Hepatocyte (in vitro differentiated cells): Measurements from ENCODE around the gene GRID2. TPM values are rescaled to one million over a fixed set of nuclear protein-coding genes. Genes with fewer than 3 reads are reported as not detected.

Source experiments
- DNase-seq: peaks from one replicate; pipeline ENCODE4 v3.0.0-alpha.2; 2016; ENCODE audit warnings: low spot score
- H2AFZ ChIP-seq: fragments of 200-600 bp; sonication (generic); 2 replicates; pipeline ENCODE4 v1.6.0; 2016; ENCODE audit warnings: antibody characterized with exemption, mild to moderate bottlenecking
- H3K27ac ChIP-seq: fragments of 200-600 bp; sonication (generic); 2 replicates; pipeline ENCODE4 v1.5.1; 2016; ENCODE audit warnings: mild to moderate bottlenecking
- H3K27me3 ChIP-seq: fragments of 200-600 bp; sonication (generic); 2 replicates; pipeline ENCODE4 v1.6.1; 2016
- H3K36me3 ChIP-seq: fragments of 200-600 bp; sonication (generic); replicated peaks from 2 replicates; pipeline ENCODE4 v1.5.1; 2016; ENCODE audit warnings: low read depth; ENCODE audit not compliant: insufficient read depth
- H3K4me1 ChIP-seq: fragments of 200-600 bp; sonication (generic); 2 replicates; pipeline ENCODE4 v1.5.1; 2016; ENCODE audit warnings: mild to moderate bottlenecking, moderate library complexity; ENCODE audit not compliant: insufficient read depth
- H3K4me2 ChIP-seq: fragments of 200-600 bp; sonication (generic); 2 replicates; pipeline ENCODE4 v1.6.0; 2016
- H3K4me3 ChIP-seq: fragments of 200-600 bp; sonication (generic); 2 replicates; pipeline ENCODE4 v1.5.1; 2016; ENCODE audit warnings: mild to moderate bottlenecking
- H3K79me2 ChIP-seq: fragments of 200-600 bp; sonication (generic); 2 replicates; pipeline ENCODE4 v1.6.0; 2017; ENCODE audit warnings: mild to moderate bottlenecking
- H3K9me2 ChIP-seq: fragments of 200-600 bp; sonication (generic); replicated peaks from 2 replicates; pipeline ENCODE4 v1.6.0; 2017; ENCODE audit warnings: mild to moderate bottlenecking; ENCODE audit not compliant: insufficient read depth
- H3K9me3 ChIP-seq: fragments of 200-600 bp; sonication (generic); 2 replicates; pipeline ENCODE4 v1.5.1; 2016; ENCODE audit warnings: low read depth, mild to moderate bottlenecking
- H4K20me1 ChIP-seq: fragments of 200-600 bp; sonication (generic); 2 replicates; pipeline ENCODE4 v1.6.0; 2016; ENCODE audit warnings: mild to moderate bottlenecking; ENCODE audit not compliant: insufficient read depth, poor library complexity, severe bottlenecking
- EZH2 ChIP-seq: fragments of 200-600 bp; sonication (generic); IDR thresholded peaks from 2 replicates; pipeline ENCODE4 v1.6.1; 2016; ENCODE audit warnings: antibody characterized with exemption, mild to moderate bottlenecking, borderline replicate concordance
- EZH2phosphoT487 ChIP-seq: fragments of 200-600 bp; sonication (generic); IDR thresholded peaks from one replicate; pipeline ENCODE4 v1.6.1; 2018; ENCODE audit warnings: antibody characterized with exemption, mild to moderate bottlenecking, low read depth, moderate library complexity; ENCODE audit not compliant: unreplicated experiment, severe bottlenecking
- WGBS: methylation state at CpG from one replicate; pipeline ENCODE4 v1.1.6; 2016; ENCODE audit warnings: low lambda C conversion rate; ENCODE audit errors: missing lambda C conversion rate; 5-methylcytosine and 5-hydroxymethylcytosine counted together
- polyA plus RNA-seq: library from polyadenylated mRNA; unstranded; fragments of >200 nt; fragmentation: Nextera tagmentation; extraction: Ambion mirVana; gene quantifications from 2 replicates; pipeline ENCODE4 v1.2.1, GENCODE V29; 2016
- total RNA-seq: library from RNA; depleted of rRNA; stranded (reverse); fragments of >200 nt; gene quantifications from 2 replicates; pipeline ENCODE4 v1.2.3, GENCODE V29; 2014
- TF ChIP-seq, protein P1 (sequence below): fragments of 200-600 bp; sonication (generic); IDR thresholded peaks from 2 replicates; pipeline ENCODE4 v1.5.1; 2016; ENCODE audit warnings: antibody characterized with exemption, mild to moderate bottlenecking; ENCODE audit not compliant: poor library complexity

GRID2 gene
- total and polyA plus RNA-seq, 2 experiments from 2014 or later = 0.53 to 3.5 TPM

DNA sequence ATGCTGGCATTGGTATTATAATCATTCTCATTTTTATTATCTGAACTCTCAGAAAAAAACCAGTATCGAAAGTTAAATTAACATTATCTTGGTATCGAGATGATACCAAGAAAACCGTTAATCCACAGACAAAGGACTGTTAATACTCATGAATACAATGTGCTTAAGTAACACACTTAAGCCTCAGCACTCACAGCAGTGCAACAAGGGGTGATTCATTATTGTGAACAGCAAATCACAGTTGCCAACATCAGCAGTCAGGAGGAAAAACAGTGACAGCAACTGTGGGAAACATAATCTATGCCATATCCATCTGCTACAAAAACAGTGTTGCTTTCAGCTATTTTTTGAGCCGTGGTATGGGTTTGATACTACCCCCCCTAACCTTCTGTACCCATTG, 1313.8 kb downstream of the GRID2 start:
- Histone ChIP-seq H2AFZ (no peak overlapping the region), H3K27me3 (no peaks in the 10 kb centered on the region), H3K9me3 (no peaks in the 10 kb centered on the region), H3K4me1 (no peaks in the 10 kb centered on the region), H3K4me3 (no peak overlapping the region), H3K36me3 (no peaks in the 10 kb centered on the region), H3K9me2 (no peaks in the 10 kb centered on the region), H3K4me2 (no peak overlapping the region), H4K20me1 (no peaks in the 10 kb centered on the region), H3K79me2 (no peaks in the 10 kb centered on the region), H3K27ac (no peak overlapping the region)
- 75% methylated on average over 4 of the region's 4 CpGs for WGBS
- TF ChIP-seq EZH2phosphoT487 = no peak
- TF ChIP-seq, protein P1, sequence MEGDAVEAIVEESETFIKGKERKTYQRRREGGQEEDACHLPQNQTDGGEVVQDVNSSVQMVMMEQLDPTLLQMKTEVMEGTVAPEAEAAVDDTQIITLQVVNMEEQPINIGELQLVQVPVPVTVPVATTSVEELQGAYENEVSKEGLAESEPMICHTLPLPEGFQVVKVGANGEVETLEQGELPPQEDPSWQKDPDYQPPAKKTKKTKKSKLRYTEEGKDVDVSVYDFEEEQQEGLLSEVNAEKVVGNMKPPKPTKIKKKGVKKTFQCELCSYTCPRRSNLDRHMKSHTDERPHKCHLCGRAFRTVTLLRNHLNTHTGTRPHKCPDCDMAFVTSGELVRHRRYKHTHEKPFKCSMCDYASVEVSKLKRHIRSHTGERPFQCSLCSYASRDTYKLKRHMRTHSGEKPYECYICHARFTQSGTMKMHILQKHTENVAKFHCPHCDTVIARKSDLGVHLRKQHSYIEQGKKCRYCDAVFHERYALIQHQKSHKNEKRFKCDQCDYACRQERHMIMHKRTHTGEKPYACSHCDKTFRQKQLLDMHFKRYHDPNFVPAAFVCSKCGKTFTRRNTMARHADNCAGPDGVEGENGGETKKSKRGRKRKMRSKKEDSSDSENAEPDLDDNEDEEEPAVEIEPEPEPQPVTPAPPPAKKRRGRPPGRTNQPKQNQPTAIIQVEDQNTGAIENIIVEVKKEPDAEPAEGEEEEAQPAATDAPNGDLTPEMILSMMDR = no peak
- no peak for TF ChIP-seq EZH2
- DNase-seq = no peak

DNA sequence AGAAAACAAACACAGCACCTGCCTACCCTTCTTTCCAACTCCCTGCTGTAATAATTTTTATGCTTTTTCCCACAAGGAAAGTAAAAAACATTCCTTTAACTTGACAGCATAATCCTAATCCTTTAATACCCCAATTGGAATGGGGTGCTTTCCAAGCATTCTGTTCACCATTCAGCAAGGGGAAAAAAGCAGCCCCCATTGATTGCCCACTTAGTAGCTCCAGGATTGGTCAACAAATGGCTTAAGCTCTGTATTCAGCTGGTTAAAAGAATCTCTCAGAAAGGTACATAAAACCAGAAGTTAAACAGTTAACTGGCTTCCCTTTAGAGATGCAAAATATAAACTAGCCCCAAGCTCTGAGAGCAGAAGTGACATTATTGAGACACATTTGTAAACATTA, 1330.0 kb downstream of the GRID2 start:
- no peak overlapping the region for H3K27ac ChIP-seq
- H3K79me2 ChIP-seq = no peaks in the 10 kb centered on the region
- no peak overlapping the region for H3K4me3 ChIP-seq
- H3K4me2 ChIP-seq = no peak overlapping the region
- no peak for DNase-seq
- H3K27me3 ChIP-seq = no peaks in the 10 kb centered on the region
- no peaks in the 10 kb centered on the region for H3K9me2 ChIP-seq
- no peaks in the 10 kb centered on the region for H3K4me1 ChIP-seq
- no peak overlapping the region for H2AFZ ChIP-seq
- H3K36me3 ChIP-seq = no peaks in the 10 kb centered on the region
- no peaks in the 10 kb centered on the region for H4K20me1 ChIP-seq
- TF ChIP-seq EZH2 = no peak
- no peak for TF ChIP-seq EZH2phosphoT487
- TF ChIP-seq, protein P1 = no peak
- H3K9me3 ChIP-seq = no peaks in the 10 kb centered on the region

DNA sequence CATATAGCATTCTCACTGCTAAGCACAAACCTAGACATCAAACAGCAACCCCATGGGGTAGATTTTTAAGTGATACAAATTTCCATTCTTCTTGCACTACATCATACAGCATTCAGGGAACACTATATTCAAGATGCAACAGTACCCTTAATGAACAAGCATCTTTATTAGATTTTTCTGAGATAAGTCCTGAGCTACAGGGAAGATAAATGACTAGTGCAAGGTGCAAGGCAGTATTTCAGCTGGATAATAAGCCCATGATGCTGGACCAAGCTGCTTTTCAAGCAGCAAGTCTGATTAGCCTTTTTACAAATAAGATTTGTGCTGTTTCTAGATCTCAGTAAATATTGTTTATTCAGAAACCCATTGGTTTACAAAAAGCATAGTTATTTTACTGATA, 1332.2 kb downstream of the GRID2 start:
- H3K9me2 ChIP-seq = no peaks in the 10 kb centered on the region
- no peak overlapping the region for H3K27ac ChIP-seq
- H2AFZ ChIP-seq = no peak overlapping the region
- no peak for DNase-seq
- no peaks in the 10 kb centered on the region for H4K20me1 ChIP-seq
- no peak overlapping the region for H3K4me2 ChIP-seq
- no peaks in the 10 kb centered on the region for H3K4me1 ChIP-seq
- H3K4me3 ChIP-seq = no peak overlapping the region
- no peaks in the 10 kb centered on the region for H3K36me3 ChIP-seq
- no peaks in the 10 kb centered on the region for H3K9me3 ChIP-seq
- no peaks in the 10 kb centered on the region for H3K79me2 ChIP-seq
- TF ChIP-seq, protein P1 = no peak
- H3K27me3 ChIP-seq = no peaks in the 10 kb centered on the region

DNA sequence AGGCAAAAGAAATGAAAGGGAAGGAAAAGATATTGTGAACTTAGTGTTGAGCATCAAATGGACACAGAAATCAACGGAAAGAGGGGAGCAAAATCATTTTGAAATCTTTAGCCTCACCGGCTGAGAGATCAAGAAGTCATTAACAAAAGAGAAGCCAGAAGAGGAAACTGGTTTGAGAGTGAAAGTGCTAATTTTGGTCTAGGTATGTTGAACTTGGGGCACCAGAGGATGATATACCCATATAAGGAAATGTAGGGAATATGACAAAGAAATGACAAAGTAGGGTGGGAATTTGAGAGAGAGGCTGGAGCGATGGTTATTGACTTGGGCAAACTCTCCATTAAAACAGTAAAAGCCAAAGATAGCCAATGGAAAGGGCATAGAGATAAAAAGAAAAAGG, 1341.4 kb downstream of the GRID2 start:
- Histone ChIP-seq H3K27ac (no peak overlapping the region), H3K9me3 (no peaks in the 10 kb centered on the region), H4K20me1 (no peaks in the 10 kb centered on the region), H3K4me2 (no peak overlapping the region), H3K4me3 (no peak overlapping the region), H3K27me3 (no peaks in the 10 kb centered on the region), H3K36me3 (no peaks in the 10 kb centered on the region), H3K9me2 (no peaks in the 10 kb centered on the region), H3K79me2 (no peaks in the 10 kb centered on the region), H2AFZ (no peak overlapping the region), H3K4me1 (no peaks in the 10 kb centered on the region)
- TF ChIP-seq EZH2phosphoT487 (no peak), EZH2 (no peak)
- TF ChIP-seq, protein P1 = no peak
- 94% methylated on average over 3 of the region's 3 CpGs for WGBS
- no peak for DNase-seq
